Left hindlimb (tissue), 1 donor: ENCODE measurements around the gene VWDE.
A peak's percentile ranks its signal among the peaks of the same experiment; 100 is the strongest.
"Not testable (repeated sequence)": the region's sequence is repeated elsewhere in the genome, so short reads cannot be mapped to it uniquely, and the experiment has no call there.

ENCODE experiments used
- DNase-seq: peaks from one replicate; pipeline ENCODE4 v3.0.0-alpha.2; 2018

The VWDE gene

GRCh38 chr7:12401538-12402364 is 1.9 kb downstream of the VWDE start:
- no peak for DNase-seq

- no peak for DNase-seq
Measured at GRCh38 chr7:12398186-12398585, 5.5 kb downstream of the VWDE start.

- DNase-seq = no peak
Measured at GRCh38 chr7:12397671-12398070, 6.0 kb downstream of the VWDE start.

- not testable (repeated sequence) for DNase-seq
Measured at GRCh38 chr7:12396670-12397069, 7.0 kb downstream of the VWDE start.

GRCh38 chr7:12391922-12392615 is 11.6 kb downstream of the VWDE start:
- DNase-seq = no peak

GRCh38 chr7:12389089-12389700 is 14.5 kb downstream of the VWDE start:
- DNase-seq = peak; percentile 32

GRCh38 chr7:12386313-12386740 is 17.3 kb downstream of the VWDE start:
- DNase-seq = no peak

- no peak for DNase-seq
Measured at GRCh38 chr7:12385364-12385786, 18.3 kb downstream of the VWDE start.

- DNase-seq = no peak
Measured at GRCh38 chr7:12383377-12383776, 20.3 kb downstream of the VWDE start.

- DNase-seq = no peak
Measured at GRCh38 chr7:12378389-12378788, 25.3 kb downstream of the VWDE start.

GRCh38 chr7:12377406-12377805 is 26.3 kb downstream of the VWDE start:
- no peak for DNase-seq

GRCh38 chr7:12373580-12374263 is 29.9 kb downstream of the VWDE start:
- DNase-seq = no peak

GRCh38 chr7:12370249-12370648 is 33.4 kb downstream of the VWDE start:
- peak; percentile 36 for DNase-seq

GRCh38 chr7:12369756-12370155 is 33.9 kb downstream of the VWDE start:
- peak; percentile 64 for DNase-seq

- no peak for DNase-seq
Measured at GRCh38 chr7:12369072-12369471, 34.6 kb downstream of the VWDE start.

- DNase-seq = no peak
Measured at GRCh38 chr7:12360948-12361347, 42.7 kb downstream of the VWDE start.

- DNase-seq = no peak
Measured at GRCh38 chr7:12358694-12359093, 45.0 kb downstream of the VWDE start.

- DNase-seq = no peak
Measured at GRCh38 chr7:12357508-12357907, 46.2 kb downstream of the VWDE start.

GRCh38 chr7:12351843-12352242 is 51.8 kb downstream of the VWDE start:
- no peak for DNase-seq

- no peak for DNase-seq
Measured at GRCh38 chr7:12350971-12351370, 52.7 kb downstream of the VWDE start.

GRCh38 chr7:12337095-12337494 is 66.6 kb downstream of the VWDE start:
- DNase-seq = no peak

- no peak for DNase-seq
Measured at GRCh38 chr7:12328888-12329770, 74.5 kb downstream of the VWDE start.
